T-helper 2 cell treated with Interferon-gamma antibody and Interleukin-4, amounts not matched to agents 5 μg/mL and 100 μg/mL, for 36 hours (primary cell): Measurements from ENCODE around the gene CACNA1C.

Source experiments
- DNase-seq: peaks from one replicate; pipeline ENCODE4 v3.0.0; 2021; ENCODE audit warnings: low spot score
- H3K27ac Mint-ChIP-seq: one replicate; pipeline ENCODE4 v1.8.0; 2021; ENCODE audit warnings: mild to moderate bottlenecking, mixed read lengths
- H3K27me3 Mint-ChIP-seq: one replicate; pipeline ENCODE4 v1.8.0; 2021; ENCODE audit warnings: low read depth, mixed read lengths
- H3K36me3 Mint-ChIP-seq: one replicate; pipeline ENCODE4 v1.8.0; 2021; ENCODE audit warnings: low read depth, mixed read lengths
- H3K4me1 Mint-ChIP-seq: one replicate; pipeline ENCODE4 v1.8.0; 2021; ENCODE audit warnings: low read depth, mixed read lengths
- H3K4me3 Mint-ChIP-seq: one replicate; pipeline ENCODE4 v1.8.0; 2022; ENCODE audit warnings: mild to moderate bottlenecking, moderate library complexity, mixed read lengths
- H3K9me3 Mint-ChIP-seq: one replicate; pipeline ENCODE4 v1.8.0; 2021; ENCODE audit warnings: mixed read lengths

The CACNA1C gene

DNA sequence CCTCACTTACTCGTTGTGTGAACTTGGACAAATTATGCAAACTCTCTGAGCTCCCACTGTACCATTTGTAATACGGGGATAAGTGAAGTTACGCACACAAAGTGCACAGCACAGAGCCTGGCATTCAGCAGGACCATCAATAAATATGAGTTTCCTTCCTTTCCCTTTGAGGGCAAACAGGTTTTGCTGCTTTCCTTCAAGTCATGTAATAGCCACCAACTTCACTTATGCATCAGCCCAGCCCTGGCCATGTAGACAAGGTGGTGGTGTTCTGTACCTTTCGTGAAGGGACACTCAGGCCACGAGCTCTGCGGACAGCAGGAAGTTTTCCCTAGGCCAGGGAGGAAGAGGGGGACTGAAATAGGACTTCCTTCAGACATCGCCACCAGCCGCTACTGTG, 272.7 kb downstream of the CACNA1C start:
- Mint-ChIP-seq H3K36me3 (no peaks in the 10 kb centered on the region), H3K4me1 (no peaks in the 10 kb centered on the region), H3K9me3 (no peaks in the 10 kb centered on the region), H3K4me3 (no peak overlapping the region), H3K27me3 (peaks cover 22% of the 10 kb centered on the region), H3K27ac (no peak overlapping the region)
- no peak for DNase-seq

DNA sequence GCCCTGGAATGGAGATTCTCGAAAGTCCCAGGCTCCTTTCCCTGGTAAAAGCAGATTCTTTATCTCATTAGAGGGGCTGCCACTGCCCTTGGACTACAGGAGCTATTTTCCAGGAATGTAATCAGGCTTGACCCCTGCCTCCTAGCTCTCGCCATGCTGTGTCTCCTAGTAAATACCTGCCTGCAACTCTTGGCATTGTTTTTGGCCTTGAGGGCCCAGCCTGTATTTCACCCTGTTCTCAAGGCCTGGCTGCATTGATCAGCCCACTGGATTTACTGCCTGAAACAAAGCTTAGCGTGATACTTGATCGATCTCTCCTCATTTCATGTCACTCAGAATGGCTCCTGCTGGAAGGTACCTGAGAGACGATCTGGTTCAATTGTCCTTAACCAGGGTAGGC, 273.7 kb downstream of the CACNA1C start:
- Mint-ChIP-seq H3K36me3 (no peaks in the 10 kb centered on the region), H3K4me3 (no peak overlapping the region), H3K27me3 (peaks cover 24% of the 10 kb centered on the region), H3K9me3 (no peaks in the 10 kb centered on the region), H3K4me1 (no peaks in the 10 kb centered on the region), H3K27ac (no peak overlapping the region)
- no peak for DNase-seq

DNA sequence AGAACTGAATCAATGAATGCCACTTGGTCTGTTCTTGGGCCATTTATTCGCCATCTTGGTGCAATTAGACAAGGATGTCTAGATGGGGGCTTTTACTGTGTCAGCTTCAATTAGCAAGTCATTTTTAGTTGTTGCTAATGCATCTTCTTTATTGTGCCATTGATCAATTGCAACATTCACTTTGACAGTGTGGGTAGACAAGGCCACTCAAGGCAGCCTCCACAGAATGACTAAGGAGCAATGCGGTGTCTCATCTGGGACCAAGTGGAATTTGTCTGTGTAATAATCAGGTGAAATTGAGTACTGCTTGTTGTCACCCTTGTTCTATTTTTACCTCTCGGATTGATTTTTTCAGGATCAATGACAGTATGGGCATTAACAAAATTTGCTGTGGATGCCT, 275.9 kb downstream of the CACNA1C start:
- Mint-ChIP-seq H3K4me1 (no peaks in the 10 kb centered on the region), H3K27ac (no peak overlapping the region), H3K4me3 (no peak overlapping the region), H3K9me3 (no peaks in the 10 kb centered on the region), H3K36me3 (no peaks in the 10 kb centered on the region), H3K27me3 (peaks cover 15% of the 10 kb centered on the region)
- DNase-seq = no peak

DNA sequence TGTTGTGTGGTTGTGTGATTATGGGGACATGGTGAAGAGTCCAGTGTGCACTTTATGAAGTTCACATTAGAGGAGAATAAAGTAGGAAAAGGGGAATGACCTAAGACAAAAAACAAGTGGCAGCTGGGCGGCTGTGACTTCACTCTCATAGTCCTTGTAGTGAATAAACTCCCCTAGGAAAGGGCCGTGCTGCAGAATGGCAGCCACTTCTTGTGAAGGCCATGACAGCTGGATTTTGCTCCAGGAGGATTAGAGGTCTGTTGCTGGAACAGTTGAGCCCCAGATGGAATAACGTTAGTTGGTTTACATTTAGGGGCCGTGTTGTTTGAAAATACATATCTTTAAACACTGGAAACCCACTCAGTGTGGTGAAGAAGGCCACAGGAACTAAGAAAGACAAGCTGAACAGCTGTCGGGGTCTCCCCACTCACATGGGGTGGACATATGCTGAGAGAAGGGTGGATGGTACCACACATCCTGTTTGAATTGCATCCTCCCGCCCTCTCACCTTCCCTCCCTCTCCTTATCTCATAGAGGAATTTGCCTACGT, 276.9 kb downstream of the CACNA1C start:
- Mint-ChIP-seq H3K27me3 (peaks cover 17% of the 10 kb centered on the region), H3K27ac (no peak overlapping the region), H3K36me3 (no peaks in the 10 kb centered on the region), H3K9me3 (no peaks in the 10 kb centered on the region), H3K4me3 (no peak overlapping the region), H3K4me1 (no peaks in the 10 kb centered on the region)
- DNase-seq = no peak

DNA sequence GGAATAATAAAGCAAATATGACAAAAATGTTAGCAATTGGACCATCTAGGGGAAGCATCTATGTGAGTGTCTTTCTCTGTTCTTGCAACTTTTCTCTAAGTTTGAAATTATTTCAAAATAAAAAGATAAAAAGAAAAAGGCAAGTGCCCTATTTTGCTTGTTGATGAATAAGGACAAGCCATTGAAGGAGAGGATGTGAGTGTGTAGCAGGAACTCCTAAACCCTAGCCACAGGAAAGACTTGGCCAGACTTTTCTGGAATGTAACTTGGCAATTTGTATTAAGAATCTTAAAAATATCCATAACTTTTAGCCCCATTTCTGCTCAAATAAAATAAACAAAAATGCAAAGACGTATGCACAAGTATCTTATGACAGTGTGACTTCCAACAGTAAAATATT, 279.4 kb downstream of the CACNA1C start:
- H3K27ac Mint-ChIP-seq = no peak overlapping the region
- H3K36me3 Mint-ChIP-seq = no peaks in the 10 kb centered on the region
- no peaks in the 10 kb centered on the region for H3K4me1 Mint-ChIP-seq

DNA sequence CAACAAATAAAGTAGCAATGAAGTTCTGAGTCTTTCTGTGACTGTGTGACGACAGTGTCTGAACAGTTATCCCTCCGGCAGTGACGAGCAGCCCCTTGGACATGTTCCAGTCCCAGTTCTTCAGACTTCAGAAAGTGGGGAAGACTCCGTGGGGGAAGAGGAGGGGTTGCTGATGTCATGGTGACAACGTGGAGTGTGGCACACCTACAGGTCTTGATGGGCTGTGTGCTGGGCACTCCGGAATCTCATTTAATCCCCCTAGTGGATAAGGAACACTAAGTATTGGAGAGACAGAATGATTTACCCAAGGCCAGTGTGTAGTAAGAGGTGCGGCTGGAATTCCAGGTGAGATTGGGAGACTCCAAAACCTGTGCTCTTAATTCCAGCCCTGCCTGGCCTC, 280.2 kb downstream of the CACNA1C start:
- Mint-ChIP-seq H3K27ac (no peak overlapping the region), H3K4me3 (no peak overlapping the region), H3K27me3 (peaks cover 19% of the 10 kb centered on the region), H3K36me3 (no peaks in the 10 kb centered on the region), H3K4me1 (no peaks in the 10 kb centered on the region), H3K9me3 (no peaks in the 10 kb centered on the region)
- no peak for DNase-seq

More for the DNA sequence above, 279.4 kb downstream of the CACNA1C start:
- H3K4me3 Mint-ChIP-seq = no peak overlapping the region
- H3K9me3 Mint-ChIP-seq = no peaks in the 10 kb centered on the region
- no peak for DNase-seq
- H3K27me3 Mint-ChIP-seq = peaks cover 17% of the 10 kb centered on the region

DNA sequence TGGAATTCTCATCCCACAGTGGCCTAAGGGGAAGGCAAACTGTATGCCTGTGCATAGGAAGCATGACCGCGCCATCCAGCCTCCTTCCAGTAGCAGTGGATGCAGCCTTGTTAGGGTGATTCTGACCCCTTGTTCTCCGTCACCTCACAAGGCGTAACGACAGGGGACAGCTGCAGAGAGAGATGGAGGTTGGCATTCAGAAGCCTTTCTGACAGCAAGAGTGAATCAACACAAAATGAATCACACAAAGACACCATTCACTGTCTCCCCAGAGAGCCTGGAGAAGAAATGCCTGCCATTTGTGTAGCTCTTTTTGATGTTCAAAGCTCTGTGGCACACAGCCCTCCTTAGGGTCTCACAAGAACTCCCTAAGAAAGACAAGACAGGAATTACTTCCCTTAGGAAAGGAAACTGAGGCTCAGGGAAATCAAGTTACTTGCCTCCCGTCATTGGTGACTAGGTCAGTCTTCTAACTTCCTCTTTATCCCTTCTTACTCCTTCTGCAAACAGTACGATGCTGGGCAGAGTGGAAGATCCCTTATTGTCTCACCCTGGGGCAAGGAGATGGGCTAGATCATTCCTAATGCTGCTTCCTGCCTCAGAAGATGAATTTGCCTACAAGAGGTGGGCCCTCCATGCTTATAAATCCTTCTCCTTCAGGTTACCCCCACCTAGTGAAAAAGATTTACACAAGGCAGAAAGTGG, 280.9 kb downstream of the CACNA1C start:
- no peak overlapping the region for H3K27ac Mint-ChIP-seq
- H3K27me3 Mint-ChIP-seq = peaks cover 16% of the 10 kb centered on the region
- no peak for DNase-seq
- H3K9me3 Mint-ChIP-seq = no peaks in the 10 kb centered on the region
- no peaks in the 10 kb centered on the region for H3K36me3 Mint-ChIP-seq
- H3K4me1 Mint-ChIP-seq = no peaks in the 10 kb centered on the region
- no peak overlapping the region for H3K4me3 Mint-ChIP-seq

DNA sequence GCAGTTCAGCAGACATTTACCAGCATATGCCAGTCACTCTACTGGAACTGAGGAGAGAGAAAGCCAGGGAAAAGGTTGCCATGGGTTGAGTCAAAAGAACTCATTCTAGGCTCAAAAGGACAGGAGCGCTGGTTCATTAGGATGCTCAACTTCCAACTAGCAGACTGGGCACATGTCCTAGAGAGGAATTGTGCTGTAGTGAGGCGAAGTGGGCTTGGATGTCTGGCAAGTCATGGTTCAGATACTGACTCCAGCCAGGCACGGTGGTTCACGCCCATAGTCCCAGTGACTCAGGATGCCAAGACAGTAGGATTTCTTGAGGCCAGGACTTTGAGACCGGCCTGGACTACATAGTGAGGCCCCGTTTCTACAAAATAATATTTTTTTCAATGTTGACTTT, 281.5 kb downstream of the CACNA1C start:
- no peak for DNase-seq
- H3K27me3 Mint-ChIP-seq = peaks cover 15% of the 10 kb centered on the region
- no peaks in the 10 kb centered on the region for H3K36me3 Mint-ChIP-seq

DNA sequence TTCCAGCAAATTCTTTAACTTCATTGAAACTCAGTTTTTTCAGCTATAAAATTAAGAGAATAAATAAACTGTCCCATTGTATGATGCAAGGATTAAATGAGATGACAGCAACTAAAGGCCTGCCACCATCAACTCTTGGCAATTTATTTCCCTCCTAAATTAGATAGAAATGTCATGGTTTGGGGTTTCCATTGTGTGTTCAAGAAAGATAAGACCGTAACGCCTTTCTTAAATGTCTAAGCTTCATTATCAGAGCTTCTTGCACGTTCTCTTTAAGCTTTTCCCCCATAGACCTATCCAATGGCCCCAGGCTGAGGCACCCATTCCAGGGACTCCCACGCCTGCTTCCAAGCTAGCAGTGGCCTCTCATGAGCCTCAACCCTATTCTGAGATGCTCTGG, 281.9 kb downstream of the CACNA1C start:
- Mint-ChIP-seq H3K27me3 (peaks cover 15% of the 10 kb centered on the region), H3K4me3 (no peak overlapping the region), H3K27ac (no peak overlapping the region), H3K9me3 (no peaks in the 10 kb centered on the region), H3K4me1 (no peaks in the 10 kb centered on the region), H3K36me3 (no peaks in the 10 kb centered on the region)
- no peak for DNase-seq

More for the DNA sequence above, 281.5 kb downstream of the CACNA1C start:
- H3K4me3 Mint-ChIP-seq = no peak overlapping the region
- H3K9me3 Mint-ChIP-seq = no peaks in the 10 kb centered on the region
- H3K27ac Mint-ChIP-seq = no peak overlapping the region
- no peaks in the 10 kb centered on the region for H3K4me1 Mint-ChIP-seq

DNA sequence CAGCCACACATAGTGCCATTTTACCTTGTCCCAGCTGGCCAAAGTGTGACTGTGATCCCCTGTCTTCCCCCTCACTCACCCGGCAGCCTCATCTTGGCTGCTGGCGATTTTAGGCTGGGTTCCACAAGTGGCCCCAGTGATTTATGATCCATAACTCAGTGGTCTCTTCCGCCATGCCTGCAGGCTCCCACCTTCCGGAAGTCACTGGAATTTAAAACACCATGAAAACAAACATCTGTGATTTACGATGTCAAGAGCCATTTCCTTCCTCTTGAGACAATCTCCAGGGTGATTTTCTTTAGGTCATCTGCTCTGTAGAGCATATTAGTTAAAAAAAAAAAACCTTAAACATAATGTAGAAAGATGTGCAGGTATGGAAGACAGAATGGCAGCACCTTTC, 282.3 kb downstream of the CACNA1C start:
- no peak overlapping the region for H3K4me3 Mint-ChIP-seq
- H3K27ac Mint-ChIP-seq = no peak overlapping the region
- H3K4me1 Mint-ChIP-seq = no peaks in the 10 kb centered on the region
- no peaks in the 10 kb centered on the region for H3K9me3 Mint-ChIP-seq
- peaks cover 15% of the 10 kb centered on the region for H3K27me3 Mint-ChIP-seq
- no peaks in the 10 kb centered on the region for H3K36me3 Mint-ChIP-seq
- no peak for DNase-seq

DNA sequence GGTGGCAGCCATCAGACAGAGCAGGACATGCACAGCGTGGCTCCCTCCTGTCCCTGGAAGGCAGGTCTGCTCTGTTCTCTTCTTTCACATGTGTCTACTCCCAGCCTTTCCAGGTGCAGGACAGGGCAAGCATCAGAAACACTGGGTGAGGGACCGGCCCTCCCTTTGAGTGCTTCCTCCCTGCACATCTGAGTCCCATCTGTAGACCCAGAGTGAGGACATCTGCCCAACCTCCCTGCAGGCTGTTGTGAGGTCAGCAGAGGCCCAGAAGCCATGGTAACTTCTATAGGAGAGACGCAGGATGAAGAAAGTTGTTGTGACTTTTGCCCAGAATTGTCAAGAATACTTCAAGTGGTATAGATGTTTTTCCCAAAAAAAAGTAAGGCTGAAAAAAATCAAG, 282.7 kb downstream of the CACNA1C start:
- Mint-ChIP-seq H3K27me3 (peaks cover 15% of the 10 kb centered on the region), H3K27ac (no peak overlapping the region), H3K36me3 (no peaks in the 10 kb centered on the region), H3K4me1 (no peaks in the 10 kb centered on the region), H3K9me3 (no peaks in the 10 kb centered on the region), H3K4me3 (no peak overlapping the region)
- no peak for DNase-seq

DNA sequence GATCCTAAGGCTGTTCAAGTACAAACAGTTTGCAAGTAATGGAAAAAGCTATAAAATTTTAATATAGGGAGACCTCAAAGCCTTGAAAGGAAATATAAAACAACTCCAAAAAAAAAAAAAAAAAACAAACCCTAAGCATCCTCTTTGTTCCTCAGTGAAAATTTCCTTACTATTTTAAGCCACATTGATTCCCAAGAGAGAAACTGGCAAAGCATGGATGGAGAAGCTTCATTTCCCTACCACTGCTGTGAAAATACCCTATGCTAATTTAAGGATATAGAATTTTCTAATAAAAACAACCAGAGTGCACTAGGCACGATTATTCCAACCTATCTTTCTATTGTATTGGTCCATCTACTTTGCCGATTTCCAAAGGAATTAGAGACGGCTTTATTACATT, 283.1 kb downstream of the CACNA1C start:
- H3K27me3 Mint-ChIP-seq = peaks cover 12% of the 10 kb centered on the region
- no peak for DNase-seq
- H3K9me3 Mint-ChIP-seq = no peaks in the 10 kb centered on the region
- no peaks in the 10 kb centered on the region for H3K36me3 Mint-ChIP-seq
- no peak overlapping the region for H3K4me3 Mint-ChIP-seq
- no peak overlapping the region for H3K27ac Mint-ChIP-seq
- H3K4me1 Mint-ChIP-seq = no peaks in the 10 kb centered on the region

DNA sequence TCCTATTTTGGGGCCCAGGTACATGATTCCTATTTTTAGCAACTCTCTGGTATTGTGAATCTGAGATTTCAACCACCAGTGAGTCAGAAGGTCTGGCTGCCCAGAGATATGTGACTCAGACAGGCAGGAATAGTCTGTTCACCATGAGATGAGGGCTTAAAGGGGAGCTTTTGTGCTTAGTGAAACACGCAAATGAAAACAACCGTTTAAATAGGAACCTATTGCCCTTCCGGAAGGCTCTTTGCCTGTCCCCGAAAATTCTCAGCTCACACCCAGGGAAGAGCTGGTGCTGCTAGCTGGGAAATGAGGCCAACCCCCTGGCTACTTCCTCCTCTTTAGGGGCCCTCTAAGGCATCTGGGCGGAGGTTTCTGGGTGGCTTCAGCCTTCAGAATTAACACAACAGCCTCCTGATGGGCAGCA, 283.6 kb downstream of the CACNA1C start:
- Mint-ChIP-seq H3K27ac (no peak overlapping the region), H3K27me3 (peaks cover 10% of the 10 kb centered on the region)

DNA sequence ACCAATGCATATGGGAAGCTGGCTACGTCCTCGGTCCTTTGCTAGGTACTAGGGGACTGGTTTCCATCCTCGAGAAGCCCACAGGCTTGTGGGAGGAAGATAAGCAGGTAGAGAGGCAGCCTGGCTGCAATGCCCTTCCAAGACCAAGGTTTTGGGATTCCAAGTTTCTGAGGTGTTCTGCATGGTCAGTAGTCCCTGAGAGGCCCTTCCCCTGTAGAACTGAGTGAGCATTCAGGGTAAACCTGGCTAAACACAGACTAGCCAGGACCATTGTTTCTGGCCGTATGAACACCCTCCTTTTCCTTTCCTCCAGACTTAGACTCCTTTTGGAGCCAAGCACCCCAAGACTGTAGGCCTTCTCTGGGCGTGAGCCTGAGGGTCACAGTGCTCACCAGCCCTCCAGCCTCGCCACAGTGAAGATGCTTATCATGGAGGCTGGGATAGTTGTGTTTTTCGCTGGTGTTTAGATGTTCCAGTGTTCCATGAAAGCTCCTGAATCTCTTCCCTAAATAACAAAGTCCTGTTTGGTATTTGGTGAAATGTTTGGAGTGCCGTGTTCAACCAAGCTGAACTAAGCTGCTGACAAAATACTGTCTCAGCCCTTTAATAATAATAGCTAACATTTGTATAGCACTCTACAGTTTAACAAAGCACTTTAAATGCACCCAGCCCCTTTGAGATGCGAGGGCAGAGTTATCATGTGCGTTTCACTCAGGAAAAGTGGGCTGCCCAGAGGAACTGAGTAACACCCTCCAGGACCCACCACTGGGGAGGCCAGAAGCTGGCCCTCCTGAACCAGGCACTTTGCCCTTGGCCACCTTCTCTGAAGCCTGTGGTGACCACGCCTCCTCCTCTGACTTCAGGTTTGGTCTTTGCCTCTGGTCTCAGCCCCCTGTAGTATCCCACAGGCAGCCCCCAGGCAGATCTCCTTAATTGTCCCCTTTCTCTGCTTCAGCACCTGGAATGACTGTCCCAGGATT, 284.5 kb downstream of the CACNA1C start:
- no peak for DNase-seq

More for the DNA sequence above, 283.6 kb downstream of the CACNA1C start:
- H3K4me1 Mint-ChIP-seq = no peaks in the 10 kb centered on the region
- H3K4me3 Mint-ChIP-seq = no peak overlapping the region
- DNase-seq = peak; percentile 9
- H3K9me3 Mint-ChIP-seq = no peaks in the 10 kb centered on the region
- no peaks in the 10 kb centered on the region for H3K36me3 Mint-ChIP-seq

More for the DNA sequence above, 284.5 kb downstream of the CACNA1C start:
- Mint-ChIP-seq H3K9me3 (no peaks in the 10 kb centered on the region), H3K4me3 (no peak overlapping the region), H3K36me3 (no peaks in the 10 kb centered on the region), H3K27ac (no peak overlapping the region), H3K4me1 (no peaks in the 10 kb centered on the region), H3K27me3 (peaks cover 10% of the 10 kb centered on the region)
